ENCODE data around the gene PPP2R1B. TPM values are rescaled to one million over a fixed set of nuclear protein-coding genes. Genes with fewer than 3 reads are reported as not detected.

Gene PPP2R1B
- total RNA-seq, 3 donors from 2014 or later (not counting 1 experiment from before 2014, with no cell fraction given) = 32.6 to 41.4 (median 40.8) TPM

GRCh38 chr11:111707039-111707690, 59.0 kb downstream of the PPP2R1B start:
- no peaks in the 10 kb centered on the region for H3K27me3 Mint-ChIP-seq (ENCODE audit: low read depth in 2 of 2)
- 97% methylated on average over 9 of the region's 9 CpGs for whole genome bisulfite sequencing (ENCODE audit: insufficient coverage)
- peaks cover 32% of the 10 kb centered on the region for H3K36me3 ChIP-seq (ENCODE audit: control insufficient read depth, insufficient read depth, low read length)

GRCh38 chr11:111703576-111703975, 62.6 kb downstream of the PPP2R1B start:
- H3K4me3 ChIP-seq (ENCODE audit: low read length) = no peak overlapping the region
- peaks cover 2% of the 10 kb centered on the region for H3K4me1 ChIP-seq (ENCODE audit: control insufficient read depth, insufficient read depth, low read length)
- no peaks in the 10 kb centered on the region for H3K9me3 ChIP-seq (ENCODE audit: control insufficient read depth, insufficient read depth, low read length)
- intact Hi-C loops (cut with micrococcal nuclease) = no loop called here
- Mint-ChIP-seq H3K27me3 (ENCODE audit: low read depth in 2 of 2) (no peaks in the 10 kb centered on the region), H3K27ac (no peak overlapping the region), H3K4me1 (peaks cover 17 to 22% of the 10 kb centered on the region in 2 donors), H3K36me3 (peaks cover 17% of the 10 kb centered on the region), H3K9me3 (no peaks in the 10 kb centered on the region), H3K4me3 (no peak overlapping the region)
- ATAC-seq (no peak), DNase-seq (no peak)
- TF ChIP-seq CTCF (IDR thresholded peaks at IDR 0.05) = no peak
- WGBS (ENCODE audit: insufficient coverage) = 100% methylated on average over 1 of the region's 1 CpG
- no peak overlapping the region for H3K27ac ChIP-seq (ENCODE audit: low read length)
- H3K36me3 ChIP-seq (ENCODE audit: control insufficient read depth, insufficient read depth, low read length) = peaks cover 30% of the 10 kb centered on the region
- H3K27me3 ChIP-seq (ENCODE audit: control insufficient read depth, insufficient read depth, low read length) = no peaks in the 10 kb centered on the region

More at GRCh38 chr11:111707039-111707690, 59.0 kb downstream of the PPP2R1B start:
- ATAC-seq = no peak
- Mint-ChIP-seq H3K4me3 (no peak overlapping the region), H3K4me1 (peaks cover 0 to 6% of the 10 kb centered on the region in 2 donors), H3K27ac (no peak overlapping the region), H3K9me3 (no peaks in the 10 kb centered on the region), H3K36me3 (peaks cover 17% of the 10 kb centered on the region)
- H3K9me3 ChIP-seq (ENCODE audit: control insufficient read depth, insufficient read depth, low read length) = no peaks in the 10 kb centered on the region
- H3K4me1 ChIP-seq (ENCODE audit: control insufficient read depth, insufficient read depth, low read length) = no peaks in the 10 kb centered on the region
- H3K27ac ChIP-seq (ENCODE audit: low read length) = no peak overlapping the region
- no peaks in the 10 kb centered on the region for H3K27me3 ChIP-seq (ENCODE audit: control insufficient read depth, insufficient read depth, low read length)
- TF ChIP-seq CTCF (IDR thresholded peaks at IDR 0.05) = no peak
- intact Hi-C loops (cut with micrococcal nuclease) = no loop called here
- no peak overlapping the region for H3K4me3 ChIP-seq (ENCODE audit: low read length)
- DNase-seq = no peak

- no peaks in the 10 kb centered on the region for H3K9me3 Mint-ChIP-seq
- Histone ChIP-seq H3K27ac (ENCODE audit: low read length) (no peak overlapping the region), H3K9me3 (ENCODE audit: control insufficient read depth, insufficient read depth, low read length) (no peaks in the 10 kb centered on the region), H3K4me1 (ENCODE audit: control insufficient read depth, insufficient read depth, low read length) (peaks cover 2% of the 10 kb centered on the region), H3K36me3 (ENCODE audit: control insufficient read depth, insufficient read depth, low read length) (peaks cover 29% of the 10 kb centered on the region), H3K27me3 (ENCODE audit: control insufficient read depth, insufficient read depth, low read length) (no peaks in the 10 kb centered on the region), H3K4me3 (ENCODE audit: low read length) (no peak overlapping the region)
- H3K36me3 Mint-ChIP-seq = peaks cover 17% of the 10 kb centered on the region
- 99% methylated on average over 5 of the region's 5 CpGs for WGBS (ENCODE audit: insufficient coverage)
- intact Hi-C loops (cut with micrococcal nuclease) = no loop called here
- H3K27me3 Mint-ChIP-seq (ENCODE audit: low read depth in 2 of 2) = no peaks in the 10 kb centered on the region
- no peak for ATAC-seq
- H3K27ac Mint-ChIP-seq = no peak overlapping the region
- no peak for TF ChIP-seq CTCF (IDR thresholded peaks at IDR 0.05)
- H3K4me3 Mint-ChIP-seq = no peak overlapping the region
- no peak for DNase-seq
- H3K4me1 Mint-ChIP-seq = peaks cover 17 to 28% of the 10 kb centered on the region in 2 donors
These were observed 63.6 kb downstream of the PPP2R1B start for GRCh38 chr11:111702623-111703022.

- peaks cover 4% of the 10 kb centered on the region for H3K36me3 Mint-ChIP-seq
- ATAC-seq = peak in 2 of 3 donors; percentile 43 to 55
These were observed 66.0 kb downstream of the PPP2R1B start for GRCh38 chr11:111700162-111700561.

More at GRCh38 chr11:111700162-111700561, 66.0 kb downstream of the PPP2R1B start:
- Histone ChIP-seq H3K36me3 (ENCODE audit: control insufficient read depth, insufficient read depth, low read length) (peaks cover 18% of the 10 kb centered on the region), H3K27me3 (ENCODE audit: control insufficient read depth, insufficient read depth, low read length) (no peaks in the 10 kb centered on the region), H3K9me3 (ENCODE audit: control insufficient read depth, insufficient read depth, low read length) (no peaks in the 10 kb centered on the region), H3K4me1 (ENCODE audit: control insufficient read depth, insufficient read depth, low read length) (peaks cover 2% of the 10 kb centered on the region), H3K27ac (ENCODE audit: low read length) (no peak overlapping the region), H3K4me3 (ENCODE audit: low read length) (no peak overlapping the region)
- intact Hi-C loops (cut with micrococcal nuclease) = no loop called here
- no peak for DNase-seq
- 86% methylated on average over 1 of the region's 1 CpG for WGBS (ENCODE audit: insufficient coverage)
- Mint-ChIP-seq H3K27me3 (ENCODE audit: low read depth in 2 of 2) (no peaks in the 10 kb centered on the region), H3K4me1 (peaks cover 17 to 22% of the 10 kb centered on the region in 2 donors), H3K4me3 (no peak overlapping the region), H3K9me3 (no peaks in the 10 kb centered on the region), H3K27ac (no peak overlapping the region)
- TF ChIP-seq CTCF (IDR thresholded peaks at IDR 0.05) = no peak

All from natural killer cell (primary cell).